OCI-LY3 (cell line): Measurements from ENCODE around the gene TMEM178B.
"Not testable (repeated sequence)": the region's sequence is repeated elsewhere in the genome, so short reads cannot be mapped to it uniquely, and the experiment has no call there.

Experiments
- H2AFZ ChIP-seq: fragments of 200-600, 300-600 bp; shearing (Covaris generic); 2 replicates; pipeline ENCODE4 v1.6.0; 2014; ENCODE audit warnings: antibody characterized with exemption, low read depth, low read length
- H3K27ac ChIP-seq: fragments of 200-600, 300-600 bp; sonication (generic); 2 replicates; pipeline ENCODE4 v1.5.1; 2014; ENCODE audit warnings: mild to moderate bottlenecking, low read length, moderate library complexity, mixed read lengths
- H3K27me3 ChIP-seq: fragments of 200-600, 300-600 bp; sonication (generic); 2 replicates; pipeline ENCODE4 v1.6.1; 2014; ENCODE audit warnings: low read depth, low read length, mixed read lengths
- H3K36me3 ChIP-seq: fragments of 200-600, 300-600 bp; sonication (generic); replicated peaks from 2 replicates; pipeline ENCODE3; 2014; ENCODE audit warnings: low read depth, low read length, mixed read lengths
- H3K4me1 ChIP-seq: fragments of 300-600, 200-600 bp; sonication (generic); 2 replicates; pipeline ENCODE4 v1.6.1; 2014; ENCODE audit warnings: low read length, mixed read lengths
- H3K4me2 ChIP-seq: fragments of 200-600, 300-600 bp; sonication (generic); 2 replicates; pipeline ENCODE4 v1.6.1; 2014; ENCODE audit warnings: low read length, mixed read lengths
- H3K4me3 ChIP-seq: fragments of 300-600, 200-600 bp; sonication (generic); 2 replicates; pipeline ENCODE4 v1.5.1; 2014; ENCODE audit warnings: antibody characterized with exemption, mild to moderate bottlenecking, low read length, moderate library complexity
- H3K79me2 ChIP-seq: fragments of 300-600, 200-600 bp; shearing (Covaris generic); 2 replicates; pipeline ENCODE4 v1.6.1; 2014; ENCODE audit warnings: mild to moderate bottlenecking, low read length, mixed read lengths
- H3K9ac ChIP-seq: fragments of 300-600, 200-600 bp; shearing (Covaris generic); 2 replicates; pipeline ENCODE4 v1.6.0; 2014; ENCODE audit warnings: mild to moderate bottlenecking, low read length, moderate library complexity
- H3K9me3 ChIP-seq: fragments of 200-600, 300-600 bp; shearing (Covaris generic); 2 replicates; pipeline ENCODE4 v1.6.1; 2014; ENCODE audit warnings: low read length, mixed read lengths; ENCODE audit not compliant: insufficient read depth
- H4K20me1 ChIP-seq: fragments of 200-600, 300-600 bp; sonication (generic); 2 replicates; pipeline ENCODE4 v1.6.1; 2016; ENCODE audit warnings: low read length, mixed read lengths; ENCODE audit not compliant: insufficient read depth
- CTCF ChIP-seq: fragments of 200-600, 300-600 bp; sonication (generic); IDR thresholded peaks from 2 replicates; pipeline ENCODE4 v1.5.1; 2014; ENCODE audit warnings: antibody characterized with exemption, low read length, low read depth
- EZH2phosphoT487 ChIP-seq: fragments of 200-600 bp; shearing (Covaris generic); IDR thresholded peaks from 2 replicates; pipeline ENCODE4 v1.6.1; 2018; ENCODE audit warnings: antibody characterized with exemption, mixed run types, low read depth

TMEM178B gene

GRCh38 chr7:141323826-141324225 is 250.0 kb downstream of the TMEM178B start:
- Histone ChIP-seq H3K4me1 (0 out of 2 replicates have a peak, but pooled peaks cover 2% of the 10 kb centered on the region), H3K4me3 (no peak overlapping the region), H4K20me1 (no peaks in the 10 kb centered on the region), H2AFZ (no peak overlapping the region), H3K9ac (no peak overlapping the region), H3K4me2 (no peak overlapping the region), H3K36me3 (no peaks in the 10 kb centered on the region), H3K9me3 (no peaks in the 10 kb centered on the region), H3K27ac (no peak overlapping the region), H3K27me3 (no peaks in the 10 kb centered on the region), H3K79me2 (no peaks in the 10 kb centered on the region)
- TF ChIP-seq EZH2phosphoT487 = no peak
- TF ChIP-seq CTCF = no peak

- no peak overlapping the region for H2AFZ ChIP-seq
- 0 out of 2 replicates have a peak, but pooled peaks cover 2% of the 10 kb centered on the region for H3K4me1 ChIP-seq
- H3K27me3 ChIP-seq = no peaks in the 10 kb centered on the region
- no peak overlapping the region for H3K9ac ChIP-seq
- no peaks in the 10 kb centered on the region for H4K20me1 ChIP-seq
- H3K27ac ChIP-seq = no peak overlapping the region
- no peak overlapping the region for H3K4me3 ChIP-seq
- H3K4me2 ChIP-seq = no peak overlapping the region
- H3K36me3 ChIP-seq = no peaks in the 10 kb centered on the region
- H3K9me3 ChIP-seq = no peaks in the 10 kb centered on the region
- H3K79me2 ChIP-seq = no peaks in the 10 kb centered on the region
- TF ChIP-seq CTCF (no peak), EZH2phosphoT487 (no peak)
Observed at GRCh38 chr7:141324870-141325269, 251.0 kb downstream of the TMEM178B start.

- Histone ChIP-seq H3K9ac (no peak overlapping the region), H3K79me2 (no peaks in the 10 kb centered on the region), H2AFZ (no peak overlapping the region), H3K4me1 (no peaks in the 10 kb centered on the region), H3K36me3 (no peaks in the 10 kb centered on the region), H3K4me2 (no peak overlapping the region), H4K20me1 (no peaks in the 10 kb centered on the region), H3K27ac (no peak overlapping the region), H3K27me3 (no peaks in the 10 kb centered on the region), H3K4me3 (no peak overlapping the region), H3K9me3 (no peaks in the 10 kb centered on the region)
- TF ChIP-seq EZH2phosphoT487 = no peak
- TF ChIP-seq CTCF = no peak
Observed at GRCh38 chr7:141325275-141325674, 251.4 kb downstream of the TMEM178B start.

GRCh38 chr7:141328290-141328689 is 254.4 kb downstream of the TMEM178B start:
- H3K36me3 ChIP-seq = no peaks in the 10 kb centered on the region
- no peak overlapping the region for H2AFZ ChIP-seq
- no peaks in the 10 kb centered on the region for H3K79me2 ChIP-seq
- H3K9ac ChIP-seq = no peak overlapping the region
- peaks cover 4% of the 10 kb centered on the region; the same call in 1 of the 2 replicates for H4K20me1 ChIP-seq
- no peaks in the 10 kb centered on the region for H3K4me1 ChIP-seq
- no peaks in the 10 kb centered on the region for H3K27me3 ChIP-seq
- no peak overlapping the region for H3K4me3 ChIP-seq
- no peak overlapping the region for H3K27ac ChIP-seq
- no peaks in the 10 kb centered on the region for H3K9me3 ChIP-seq
- TF ChIP-seq CTCF (no peak), EZH2phosphoT487 (no peak)
- no peak overlapping the region for H3K4me2 ChIP-seq

GRCh38 chr7:141330285-141330684 is 256.4 kb downstream of the TMEM178B start:
- H3K9ac ChIP-seq, H3K4me2 ChIP-seq, H3K27ac ChIP-seq: not testable (repeated sequence)

More at GRCh38 chr7:141330285-141330684, 256.4 kb downstream of the TMEM178B start:
- not testable (repeated sequence) for H3K79me2 ChIP-seq, H2AFZ ChIP-seq, H3K4me3 ChIP-seq, H3K4me1 ChIP-seq, H3K27me3 ChIP-seq, H3K9me3 ChIP-seq, H4K20me1 ChIP-seq, H3K36me3 ChIP-seq
